IPS-11a (cell line): Measurements from ENCODE around the gene PPP2CA.

ENCODE experiments used
- H3K4me3 ChIP-seq: one replicate; pipeline ENCODE4 v1.5.1; 2013; ENCODE audit warnings: low read depth, low read length, control low read depth

PPP2CA gene

DNA sequence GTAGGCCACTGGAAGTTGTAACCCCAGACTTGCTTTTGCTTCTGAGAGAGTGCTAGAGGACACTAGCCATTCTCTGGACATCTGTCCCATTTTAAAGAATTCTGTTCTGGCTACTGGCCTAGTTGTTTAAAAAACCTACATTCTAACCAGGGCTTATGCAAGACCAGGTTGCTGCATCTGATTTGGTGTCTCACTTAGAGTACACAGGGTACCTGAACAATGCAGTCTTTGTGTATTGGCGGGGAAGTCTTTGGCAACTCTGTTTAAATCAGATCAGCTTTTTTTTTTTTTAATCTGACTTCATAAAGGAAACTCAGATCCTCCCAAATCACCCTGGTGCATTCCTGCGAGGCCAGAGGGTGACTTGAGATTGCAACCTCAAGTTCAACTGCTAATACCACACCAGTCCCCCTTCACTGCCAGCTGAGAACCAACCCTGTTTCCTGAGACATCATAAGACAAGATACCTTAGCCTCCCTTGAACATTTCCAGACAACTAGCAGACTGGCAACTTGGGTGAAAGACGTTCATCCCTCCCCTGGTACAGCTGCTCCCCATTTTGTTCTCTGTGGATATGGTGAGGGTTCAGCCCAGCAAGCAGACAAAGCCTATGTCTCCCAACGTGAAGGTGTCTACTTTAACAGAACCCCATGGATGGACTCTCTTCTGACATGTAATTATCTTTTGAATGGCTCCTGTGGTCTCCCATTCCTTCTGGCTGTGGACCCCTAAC is 76.1 kb downstream of the PPP2CA start:
- H3K4me3 ChIP-seq, result no peak overlapping the region

GRCh38 chr5:134148986-134149539 is 76.8 kb downstream of the PPP2CA start:
- H3K4me3 ChIP-seq, result no peak overlapping the region

- H3K4me3 ChIP-seq, result no peak overlapping the region
These were observed 77.6 kb downstream of the PPP2CA start for GRCh38 chr5:134148316-134148715.

DNA sequence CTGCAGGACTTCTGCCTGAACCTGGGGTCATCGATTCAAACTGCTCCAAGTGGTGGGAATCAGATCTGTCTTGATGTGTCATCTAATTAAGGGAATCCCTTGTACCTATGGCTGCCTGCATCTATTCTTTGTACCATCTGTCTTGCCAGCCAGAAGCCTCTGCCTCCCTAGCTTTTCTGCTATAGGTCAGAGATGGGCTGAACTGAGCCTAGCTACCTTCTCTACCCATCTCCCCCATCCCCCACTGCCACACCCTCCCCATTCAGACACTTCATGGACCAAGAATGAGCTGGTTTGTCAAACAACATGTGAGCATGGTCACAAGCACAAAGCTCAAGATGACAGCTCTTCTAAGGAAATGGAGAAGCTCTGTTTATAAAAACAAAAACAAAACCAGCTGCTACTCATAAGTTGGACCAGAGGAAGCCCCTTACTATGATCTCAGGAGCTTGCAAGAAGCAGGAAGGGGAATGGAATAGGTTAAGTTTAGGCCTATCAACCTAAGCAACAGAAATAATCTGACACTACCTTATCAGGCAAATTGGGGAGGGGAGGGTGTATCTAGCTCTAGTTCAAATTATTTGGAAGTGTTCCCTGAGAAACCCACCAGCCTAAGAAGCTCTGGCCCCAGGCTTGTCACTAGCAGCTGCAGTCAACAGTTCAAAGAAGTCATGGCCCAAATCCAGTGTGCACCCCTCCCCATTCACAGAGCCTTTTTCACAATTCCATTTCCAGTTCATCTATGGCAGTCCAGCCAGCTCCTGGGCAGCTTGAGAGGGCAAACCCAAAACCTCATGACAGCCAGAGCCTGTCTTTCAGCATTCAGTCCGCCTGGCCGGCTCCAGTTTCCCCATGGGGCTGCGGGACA is 79.0 kb downstream of the PPP2CA start:
- H3K4me3 ChIP-seq, result no peak overlapping the region

- H3K4me3 ChIP-seq, result no peak overlapping the region
These were observed 79.9 kb downstream of the PPP2CA start for GRCh38 chr5:134145779-134146581.

DNA sequence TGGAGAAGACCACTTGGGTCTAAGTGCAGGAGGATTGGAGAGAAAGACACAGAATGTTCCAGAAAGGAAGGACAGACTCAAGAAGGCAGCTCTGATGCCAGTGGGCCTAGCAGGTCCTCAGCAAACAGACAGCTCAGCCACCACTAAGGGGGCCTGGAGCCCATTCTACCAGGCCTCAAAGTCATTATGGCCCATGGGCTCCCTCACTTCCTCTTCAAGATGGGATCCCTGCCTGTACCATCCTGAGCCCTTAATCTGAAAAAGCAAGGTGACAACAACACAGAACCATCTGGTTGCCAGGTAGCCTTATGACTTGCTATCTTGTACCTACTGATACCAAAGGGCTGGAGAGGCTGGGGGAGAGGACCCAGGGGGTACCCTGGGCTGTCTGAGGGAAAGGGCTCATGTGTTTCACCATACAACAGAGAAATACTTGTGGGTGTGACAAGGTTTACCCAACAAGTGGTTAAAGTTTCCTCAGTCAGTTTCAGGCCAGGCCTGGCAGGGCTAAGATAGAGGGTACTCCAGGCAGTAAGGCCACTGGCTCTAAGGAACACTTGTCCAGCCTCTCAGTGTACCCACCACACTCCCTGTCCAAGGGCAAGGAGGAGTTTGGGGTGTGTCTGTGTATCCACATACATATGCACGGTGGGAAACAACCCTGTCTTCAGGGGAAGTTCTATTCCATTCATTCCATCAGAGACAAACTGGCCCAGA is 80.7 kb downstream of the PPP2CA start:
- no peak overlapping the region for H3K4me3 ChIP-seq
